K562 (cell line): ENCODE measurements around the gene LY6G6F. TPM values are rescaled to one million over a fixed set of nuclear protein-coding genes. Genes with fewer than 3 reads are reported as not detected.

ENCODE experiments used
- ATF1 ChIP-seq, 2 experiments: fragments of 450-650 bp in 1 of 2; IDR thresholded peaks; 2 replicates each; pipeline ENCODE4 v1.6.1; 2016; ENCODE audit warnings: missing compliant biosample characterization in 1 of 2, missing genetic modification characterization in 1 of 2
- BRF1 ChIP-seq: IDR thresholded peaks from 3 replicates; pipeline ENCODE4 v1.6.1; 2011; ENCODE audit warnings: borderline replicate concordance, mild to moderate bottlenecking; ENCODE audit not compliant: insufficient read length; ENCODE audit errors: extremely low read depth
- FOS ChIP-seq: IDR thresholded peaks from 3 replicates; pipeline ENCODE4 v1.6.1; 2011; ENCODE audit not compliant: insufficient read length; ENCODE audit errors: extremely low read depth
- GATAD2A ChIP-seq: fragments of 450-650 bp; IDR thresholded peaks from 2 replicates; pipeline ENCODE4 v1.6.1; 2017
- HMGXB4 ChIP-seq: sonication (generic); formaldehyde crosslinking; IDR thresholded peaks from 2 replicates; pipeline ENCODE4 v1.8.1; 2023; ENCODE audit warnings: mild to moderate bottlenecking, missing genetic modification reagents
- HSF4 ChIP-seq: fragments of 250-450 bp; sonication (Bioruptor Pico); IDR thresholded peaks from 2 replicates; pipeline ENCODE4 v2.1.2; 2022; ENCODE audit warnings: mild to moderate bottlenecking, moderate library complexity, borderline replicate concordance
- KAT7 ChIP-seq: sonication (generic); formaldehyde crosslinking; IDR thresholded peaks from 2 replicates; pipeline ENCODE4 v1.8.0; 2022; ENCODE audit warnings: missing genetic modification reagents, mild to moderate bottlenecking, borderline replicate concordance
- KHSRP ChIP-seq: fragments of 450-650 bp; IDR thresholded peaks from 2 replicates; pipeline ENCODE4 v1.6.1; 2017
- KLF10 ChIP-seq: fragments of 250-450 bp; sonication (Bioruptor Pico); IDR thresholded peaks from 2 replicates; pipeline ENCODE4 v1.6.1; 2021; ENCODE audit warnings: matching md5 sums
- MYNN ChIP-seq, 2 experiments: sonication (generic); formaldehyde crosslinking in 1 of 2; IDR thresholded peaks; 2 replicates each; pipeline versions ENCODE4 v1.5.0 to v1.6.1; 2016 to 2020; ENCODE audit warnings: antibody characterized with exemption in 1 of 2, missing genetic modification reagents in 1 of 2
- NRF1 ChIP-seq, 2 experiments: fragments of 450-650 bp; IDR thresholded peaks in 1 of 2; conservative IDR thresholded peaks in 1 of 2; 2 replicates each; pipeline ENCODE4 v1.6.1; 2014; ENCODE audit warnings: mild to moderate bottlenecking in 2 of 2
- PATZ1 ChIP-seq: fragments of 250-450 bp; sonication (Bioruptor Pico); IDR thresholded peaks from 2 replicates; pipeline ENCODE4 v1.5.0; 2020; ENCODE audit warnings: mild to moderate bottlenecking, borderline replicate concordance
- PTBP1 ChIP-seq: fragments of 200-400 bp; formaldehyde crosslinking; IDR thresholded peaks from 2 replicates; pipeline ENCODE4 v1.6.1; 2017; ENCODE audit warnings: low read depth, low read length
- RB1 ChIP-seq: fragments of 450-650 bp; IDR thresholded peaks from 2 replicates; pipeline ENCODE4 v1.6.1; 2017; ENCODE audit warnings: low read depth, mild to moderate bottlenecking
- TAF7 ChIP-seq: fragments of 450-650 bp; IDR thresholded peaks from 2 replicates; pipeline ENCODE4 v1.6.1; 2016; ENCODE audit warnings: missing genetic modification characterization, missing compliant biosample characterization
- TBL1XR1 ChIP-seq, 2 experiments: IDR thresholded peaks; 2 replicates each; pipeline ENCODE4 v1.6.1; 2012; ENCODE audit warnings: improper control_type of control experiment in 2 of 2, low read length in 2 of 2, mild to moderate bottlenecking in 1 of 2
- ZBTB12 ChIP-seq: fragments of 250-450 bp; sonication (Bioruptor Pico); IDR thresholded peaks from 2 replicates; pipeline ENCODE4 v1.4.0; 2020
- ZNF12 ChIP-seq: sonication (generic); formaldehyde crosslinking; IDR thresholded peaks from 2 replicates; pipeline ENCODE4 v1.4.0; 2020; ENCODE audit warnings: mild to moderate bottlenecking, missing genetic modification reagents
- ZNF263 ChIP-seq: sonication (generic); formaldehyde crosslinking; IDR thresholded peaks from 2 replicates; pipeline ENCODE4 v1.8.0; 2022; ENCODE audit warnings: mild to moderate bottlenecking, missing genetic modification reagents, borderline replicate concordance
- ZNF282 ChIP-seq: sonication (generic); formaldehyde crosslinking; IDR thresholded peaks from 2 replicates; pipeline ENCODE4 v1.8.1; 2023; ENCODE audit warnings: missing genetic modification reagents
- ZNF311 ChIP-seq: fragments of 250-450 bp; sonication (Bioruptor Pico); IDR thresholded peaks from 2 replicates; pipeline ENCODE4 v1.4.0; 2020; ENCODE audit warnings: mild to moderate bottlenecking, moderate library complexity
- ZNF354B ChIP-seq: fragments of 250-450 bp; sonication (Bioruptor Pico); IDR thresholded peaks from 2 replicates; pipeline ENCODE4 v1.4.0; 2020
- ZNF644 ChIP-seq: fragments of 200-800 bp; sonication (Bioruptor generic); IDR thresholded peaks from 2 replicates; pipeline ENCODE4 v1.6.1; 2016; ENCODE audit warnings: low read depth, missing genetic modification characterization, missing compliant biosample characterization
- polyA plus RNA-seq, 8 experiments: library from polyadenylated mRNA; depleted of rRNA in 4 of 8; stranded (reverse) in 5 of 8; unstranded in 3 of 8; fragments of >200 nt; fragmentation: Nextera tagmentation in 2 of 8; fragmentation: Illumina TruSeq in 1 of 8; extraction: Ambion mirVana in 2 of 8; extraction: Trizol in 1 of 8; gene quantifications; 2 replicates each; pipeline versions ENCODE4 v1.2.1 to v1.2.3, GENCODE V29; 2011 to 2014; ENCODE audit warnings: inconsistent platforms in 1 of 8, missing spikeins in 1 of 8
- total RNA-seq, 7 experiments: library from RNA; depleted of rRNA in 6 of 7; stranded (reverse); fragments of >200 nt in 6 of 7; fragmentation: Illumina TruSeq in 2 of 7; extraction: Trizol in 2 of 7; gene quantifications; 2 replicates each; pipeline versions ENCODE4 v1.2.1 to v1.2.3, GENCODE V29; 2011 to 2021; ENCODE audit warnings: low replicate concordance in 1 of 7

LY6G6F gene
- total and polyA plus RNA-seq, 9 of the 15 experiments (the other 6 are each of a cell fraction or from before 2014, with no cell fraction given): 0.14 to 0.50 (median 0.28) TPM; not detected in 2

- TF ChIP-seq RB1: no peak
- 0 out of 2 replicates have a peak, but pooled peaks have one; percentile 58 for TF ChIP-seq PTBP1
- no peak for TF ChIP-seq KAT7 (CRISPR knock-in tag)
- no peak for TF ChIP-seq FOS
- no peak for TF ChIP-seq ZNF282
- peak; percentile 39 to 48; a peak in 1 of 4 replicates for TF ChIP-seq NRF1 (conservative IDR thresholded peaks at IDR 0.05 in 1 of 2, IDR thresholded peaks at IDR 0.05 in 1 of 2)
- TF ChIP-seq KHSRP: 0 out of 2 replicates have a peak, but pooled peaks have one; percentile 27
- peak; percentile 80; the same call in 1 of the 2 replicates for TF ChIP-seq PATZ1 (CRISPR knock-in tag)
- TF ChIP-seq TAF7: peak; percentile 4
- TF ChIP-seq HSF4 (CRISPR knock-in tag): 0 out of 2 replicates have a peak, but pooled peaks have one; percentile 75
- no peak for TF ChIP-seq ZNF354B (CRISPR knock-in tag)
- peak; percentile 72; the same call in 1 of the 2 replicates for TF ChIP-seq ZNF12 (CRISPR knock-in tag)
- 0 out of 2 replicates have a peak, but pooled peaks have one; percentile 30 for TF ChIP-seq HMGXB4 (CRISPR knock-in tag)
- peak; percentile 77 to 95 for TF ChIP-seq TBL1XR1 (IDR thresholded peaks at IDR 0.05; ENCODE audit: low read length in 2 of 2)
- TF ChIP-seq ZNF644: no peak
- 0 out of 2 replicates have a peak, but pooled peaks have one; percentile 61 for TF ChIP-seq KLF10 (CRISPR knock-in tag)
- no peak for TF ChIP-seq ZNF263
- TF ChIP-seq ZNF311 (CRISPR knock-in tag): peak; percentile 70; the same call in 1 of the 2 replicates
- peak; percentile 78 for TF ChIP-seq ZBTB12 (CRISPR knock-in tag)
- TF ChIP-seq BRF1: no peak
- no peak for TF ChIP-seq MYNN (IDR thresholded peaks at IDR 0.05)
- TF ChIP-seq MYNN (CRISPR knock-in tag; IDR thresholded peaks at IDR 0.05): no peak
- TF ChIP-seq ATF1 (CRISPR knock-in tag; IDR thresholded peaks at IDR 0.05): no peak
- TF ChIP-seq ATF1 (tag; IDR thresholded peaks at IDR 0.05): peak; percentile 95
- no peak for TF ChIP-seq GATAD2A
Observed at GRCh38 chr6:31737991-31738979, 31.6 kb downstream of the LY6G6F start (continued).
